ENCODE results near the gene KIF16B. TPM values are rescaled to one million over a fixed set of nuclear protein-coding genes. Genes with fewer than 3 reads are reported as not detected.

The KIF16B gene
- total and polyA plus RNA-seq, 2 of the 8 experiments (the other 6 are each of a cell fraction or from before 2014, with no cell fraction given) = 3.0 to 9.2 TPM

DNA sequence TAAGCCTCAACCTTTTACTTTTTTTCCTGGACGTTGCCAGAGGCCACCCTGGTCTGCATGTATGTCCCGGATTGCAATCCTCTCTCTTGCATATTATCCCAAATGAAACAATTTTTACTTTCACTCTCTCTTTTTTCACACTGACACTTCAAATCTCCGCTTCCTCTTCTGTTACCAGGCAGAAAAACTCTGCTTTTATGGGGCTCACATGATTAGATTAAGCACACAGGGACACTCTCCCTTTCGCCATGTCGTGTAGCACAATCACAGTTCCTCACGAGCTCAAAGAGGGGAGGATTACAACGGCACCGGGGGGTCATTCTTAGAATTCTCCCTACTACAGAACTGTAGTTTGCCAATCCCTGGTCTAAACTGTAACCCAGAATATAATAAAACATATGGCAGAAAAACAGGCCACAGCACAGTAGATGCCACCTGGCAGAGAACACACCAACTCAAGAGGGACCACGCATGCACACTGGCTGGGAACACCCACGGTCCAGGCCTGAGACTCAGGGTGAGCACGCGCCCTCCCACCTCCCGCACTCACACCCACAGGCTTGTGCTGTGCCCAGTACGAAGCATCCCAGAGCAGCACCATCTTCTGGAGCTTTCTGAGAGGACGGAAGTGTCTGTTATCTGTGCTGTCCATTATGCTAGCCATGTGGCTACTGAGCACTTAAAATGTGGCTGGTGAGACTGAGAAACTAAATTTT lies 288.7 kb downstream of the KIF16B start (continued):
- TF ChIP-seq KDM1A (IDR thresholded peaks at IDR 0.05; ENCODE audit: borderline replicate concordance, low read length) (no peak), CTBP2 (IDR thresholded peaks at IDR 0.05; ENCODE audit: borderline replicate concordance, insufficient read depth, insufficient read length, low read length) (no peak), RNF2 (IDR thresholded peaks at IDR 0.05; ENCODE audit: borderline replicate concordance, low read depth, low read length, missing control alignments, poor library complexity, severe bottlenecking) (no peak), CHD2 (IDR thresholded peaks at IDR 0.05; ENCODE audit: low read length) (no peak), SP1 (IDR thresholded peaks at IDR 0.05; ENCODE audit: low read depth, low read length) (no peak), CBX8 (IDR thresholded peaks at IDR 0.05; ENCODE audit: borderline replicate concordance, low read depth, low read length) (no peak)

All from H1 (cell line).